HepG2 (cell line): ENCODE measurements around the gene ZCCHC8. TPM values are rescaled to one million over a fixed set of nuclear protein-coding genes. Genes with fewer than 3 reads are reported as not detected.

Experiments
- BCL3 ChIP-seq: sonication (generic); formaldehyde crosslinking; IDR thresholded peaks from 2 replicates; pipeline ENCODE4 v1.5.1; 2020; ENCODE audit warnings: mild to moderate bottlenecking, missing genetic modification reagents, moderate library complexity
- BHLHE40 ChIP-seq: IDR thresholded peaks from 2 replicates; pipeline ENCODE4 v1.6.1; 2011; ENCODE audit warnings: low read length, improper control_type of control experiment
- CBX1 ChIP-seq: IDR thresholded peaks from one replicate; pipeline ENCODE4 v1.6.1; 2016; ENCODE audit warnings: antibody characterized with exemption, low read depth
- CBX5 ChIP-seq: sonication (generic); formaldehyde crosslinking; IDR thresholded peaks from 2 replicates; pipeline ENCODE4 v1.4.0; 2020; ENCODE audit warnings: missing genetic modification reagents, borderline replicate concordance
- CC2D1A ChIP-seq: sonication (generic); formaldehyde crosslinking; IDR thresholded peaks from 2 replicates; pipeline ENCODE4 v1.8.1; 2023; ENCODE audit warnings: mild to moderate bottlenecking, missing genetic modification reagents
- IRF1 ChIP-seq: sonication (generic); formaldehyde crosslinking; IDR thresholded peaks from 2 replicates; pipeline ENCODE4 v1.4.0; 2020; ENCODE audit warnings: low read depth, mild to moderate bottlenecking, missing genetic modification reagents
- ISX ChIP-seq: sonication (generic); formaldehyde crosslinking; conservative IDR thresholded peaks from 2 replicates; pipeline ENCODE4 v1.5.0; 2020; ENCODE audit warnings: missing genetic modification reagents
- MAFK ChIP-seq, 2 experiments: IDR thresholded peaks in 1 of 2; conservative IDR thresholded peaks in 1 of 2; 2 replicates each; pipeline ENCODE4 v1.6.1; 2011; ENCODE audit warnings: improper control_type of control experiment in 2 of 2, low read length in 2 of 2
- MED13 ChIP-seq: sonication (generic); formaldehyde crosslinking; IDR thresholded peaks from 2 replicates; pipeline ENCODE4 v1.5.0; 2020; ENCODE audit warnings: missing genetic modification reagents
- MLX ChIP-seq: IDR thresholded peaks from 2 replicates; pipeline ENCODE4 v1.6.1; 2016
- MNT ChIP-seq: fragments of 450-650 bp; IDR thresholded peaks from 2 replicates; pipeline ENCODE4 v1.6.1; 2016
- NFE2L2 ChIP-seq: fragments of 150-350 bp; IDR thresholded peaks from 2 replicates; pipeline ENCODE4 v1.6.1; 2014; ENCODE audit warnings: low read length
- PRPF4 ChIP-seq: fragments of 200-400 bp; formaldehyde crosslinking; IDR thresholded peaks from 2 replicates; pipeline ENCODE4 v1.6.1; 2016; ENCODE audit warnings: low read length, low read depth; ENCODE audit not compliant: poor library complexity, severe bottlenecking
- RFX5 ChIP-seq: IDR thresholded peaks from 2 replicates; pipeline ENCODE4 v1.6.1; 2011; ENCODE audit warnings: low read depth, low read length, improper control_type of control experiment
- RFXANK ChIP-seq: IDR thresholded peaks from 2 replicates; pipeline ENCODE4 v1.6.1; 2016
- RXRB ChIP-seq: IDR thresholded peaks from 2 replicates; pipeline ENCODE4 v1.6.1; 2016; ENCODE audit warnings: borderline replicate concordance, missing genetic modification reagents, missing compliant biosample characterization
- SMAD3 ChIP-seq: sonication (generic); formaldehyde crosslinking; IDR thresholded peaks from 2 replicates; pipeline ENCODE4 v1.4.0; 2020; ENCODE audit warnings: missing genetic modification reagents
- SP4 ChIP-seq: sonication (generic); formaldehyde crosslinking; IDR thresholded peaks from 2 replicates; pipeline ENCODE4 v1.8.1; 2023; ENCODE audit warnings: mild to moderate bottlenecking, missing genetic modification reagents
- TSC22D2 ChIP-seq: sonication (generic); formaldehyde crosslinking; IDR thresholded peaks from 2 replicates; pipeline ENCODE4 v1.5.1; 2020; ENCODE audit warnings: missing genetic modification reagents, mild to moderate bottlenecking, borderline replicate concordance
- ZEB1 ChIP-seq: IDR thresholded peaks from 2 replicates; pipeline ENCODE4 v1.6.1; 2012; ENCODE audit warnings: mild to moderate bottlenecking, low read depth, inconsistent platforms; ENCODE audit not compliant: insufficient replicate concordance
- polyA plus RNA-seq, 8 experiments: library from polyadenylated mRNA; depleted of rRNA in 3 of 8; stranded (reverse) in 7 of 8; unstranded in 1 of 8; fragments of >200 nt; fragmentation: Illumina TruSeq in 4 of 8; extraction: Trizol in 4 of 8; gene quantifications; 2 replicates each; pipeline versions ENCODE4 v1.2.1 to v1.2.3, GENCODE V29; 2011 to 2016; ENCODE audit warnings: low read depth in 4 of 8, missing spikeins in 1 of 8, mixed read lengths in 1 of 8; ENCODE audit not compliant: insufficient read depth in 1 of 8
- total RNA-seq, 5 experiments: library from RNA; depleted of rRNA; stranded (reverse); fragments of >200 nt; fragmentation: Illumina TruSeq; extraction: Trizol; gene quantifications; 2 replicates each; pipeline ENCODE4 v1.2.3, GENCODE V29; 2016; ENCODE audit warnings: low read depth in 1 of 5
- TF ChIP-seq, protein P1 (sequence below): sonication (generic); formaldehyde crosslinking; IDR thresholded peaks from 2 replicates; pipeline ENCODE4 v1.4.0; 2020; ENCODE audit warnings: mild to moderate bottlenecking, missing genetic modification reagents
- TF ChIP-seq, protein P2 (sequence below): sonication (generic); formaldehyde crosslinking; IDR thresholded peaks from 2 replicates; pipeline ENCODE4 v1.4.0; 2020; ENCODE audit warnings: mild to moderate bottlenecking, missing genetic modification reagents
- TF ChIP-seq, protein P3 (sequence below): IDR thresholded peaks from 2 replicates; pipeline ENCODE4 v1.6.1; 2016; ENCODE audit warnings: mild to moderate bottlenecking

Gene ZCCHC8
- total and polyA plus RNA-seq, 2 of the 13 experiments (the other 11 are each of a cell fraction or from before 2014, with no cell fraction given), result 18.6 to 20.9 TPM

- TF ChIP-seq IRF1 (CRISPR knock-in tag) (no peak), CBX5 (CRISPR knock-in tag) (no peak), ZEB1 (no peak), MNT (peak; percentile 24; the same call in 1 of the 2 replicates), RFXANK (no peak; the same call in none of the 2 replicates), SMAD3 (CRISPR knock-in tag) (peak; percentile 58; the same call in 1 of the 2 replicates), BCL3 (no peak), MLX (CRISPR knock-in tag) (0 out of 2 replicates have a peak, but pooled peaks have one; percentile 11), MAFK (conservative IDR thresholded peaks at IDR 0.05 in 1 of 2, IDR thresholded peaks at IDR 0.05 in 1 of 2; ENCODE audit: low read length in 2 of 2) (no peak), MED13 (CRISPR knock-in tag) (peak; percentile 62), CBX1 (no peak), ISX (no peak), TSC22D2 (CRISPR knock-in tag) (no peak), CC2D1A (CRISPR knock-in tag) (no peak), RXRB (0 out of 2 replicates have a peak, but pooled peaks have one; percentile 6), SP4 (CRISPR knock-in tag) (peak; percentile 96), RFX5 (0 out of 2 replicates have a peak, but pooled peaks have one; percentile 12), BHLHE40 (no peak), PRPF4 (no peak), NFE2L2 (no peak)
- TF ChIP-seq, protein P1, sequence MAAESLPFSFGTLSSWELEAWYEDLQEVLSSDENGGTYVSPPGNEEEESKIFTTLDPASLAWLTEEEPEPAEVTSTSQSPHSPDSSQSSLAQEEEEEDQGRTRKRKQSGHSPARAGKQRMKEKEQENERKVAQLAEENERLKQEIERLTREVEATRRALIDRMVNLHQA (CRISPR knock-in tag), result no peak
- TF ChIP-seq, protein P2, sequence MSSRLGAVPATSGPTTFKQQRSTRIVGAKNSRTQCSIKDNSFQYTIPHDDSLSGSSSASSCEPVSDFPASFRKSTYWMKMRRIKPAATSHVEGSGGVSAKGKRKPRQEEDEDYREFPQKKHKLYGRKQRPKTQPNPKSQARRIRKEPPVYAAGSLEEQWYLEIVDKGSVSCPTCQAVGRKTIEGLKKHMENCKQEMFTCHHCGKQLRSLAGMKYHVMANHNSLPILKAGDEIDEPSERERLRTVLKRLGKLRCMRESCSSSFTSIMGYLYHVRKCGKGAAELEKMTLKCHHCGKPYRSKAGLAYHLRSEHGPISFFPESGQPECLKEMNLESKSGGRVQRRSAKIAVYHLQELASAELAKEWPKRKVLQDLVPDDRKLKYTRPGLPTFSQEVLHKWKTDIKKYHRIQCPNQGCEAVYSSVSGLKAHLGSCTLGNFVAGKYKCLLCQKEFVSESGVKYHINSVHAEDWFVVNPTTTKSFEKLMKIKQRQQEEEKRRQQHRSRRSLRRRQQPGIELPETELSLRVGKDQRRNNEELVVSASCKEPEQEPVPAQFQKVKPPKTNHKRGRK (CRISPR knock-in tag), result no peak
- TF ChIP-seq, protein P3, sequence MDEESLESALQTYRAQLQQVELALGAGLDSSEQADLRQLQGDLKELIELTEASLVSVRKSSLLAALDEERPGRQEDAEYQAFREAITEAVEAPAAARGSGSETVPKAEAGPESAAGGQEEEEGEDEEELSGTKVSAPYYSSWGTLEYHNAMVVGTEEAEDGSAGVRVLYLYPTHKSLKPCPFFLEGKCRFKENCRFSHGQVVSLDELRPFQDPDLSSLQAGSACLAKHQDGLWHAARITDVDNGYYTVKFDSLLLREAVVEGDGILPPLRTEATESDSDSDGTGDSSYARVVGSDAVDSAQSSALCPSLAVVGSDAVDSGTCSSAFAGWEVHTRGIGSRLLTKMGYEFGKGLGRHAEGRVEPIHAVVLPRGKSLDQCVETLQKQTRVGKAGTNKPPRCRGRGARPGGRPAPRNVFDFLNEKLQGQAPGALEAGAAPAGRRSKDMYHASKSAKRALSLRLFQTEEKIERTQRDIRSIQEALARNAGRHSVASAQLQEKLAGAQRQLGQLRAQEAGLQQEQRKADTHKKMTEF, result peak; percentile 65; the same call in 1 of the 2 replicates
Measured at GRCh38 chr12:122526683-122527477, 26.1 kb upstream of the ZCCHC8 start, which contains the start of the genes KNTC1 and RSRC2 (continued).
